Neuronal stem cell (in vitro differentiated cells): ENCODE data around the gene SYT6.

Experiments used
- DNase-seq: peaks from one replicate; pipeline ENCODE4 v3.0.0-alpha.2; 2013; ENCODE audit warnings: low spot score
- H2AFZ ChIP-seq: one replicate; pipeline ENCODE4 v1.6.1; 2013; ENCODE audit warnings: mild to moderate bottlenecking, low read length, inconsistent platforms
- H2AK5ac ChIP-seq: 2 replicates; pipeline ENCODE4 v1.6.1; 2013; ENCODE audit warnings: low read depth, mild to moderate bottlenecking, inconsistent platforms, low read length, moderate library complexity, mixed read lengths
- H2BK120ac ChIP-seq: 2 replicates; pipeline ENCODE4 v1.6.1; 2013; ENCODE audit warnings: low read depth, mild to moderate bottlenecking, inconsistent platforms, low read length, moderate library complexity, mixed read lengths
- H2BK12ac ChIP-seq: one replicate; pipeline ENCODE4 v1.6.1; 2013; ENCODE audit warnings: low read length, inconsistent platforms
- H2BK15ac ChIP-seq: 2 replicates; pipeline ENCODE4 v1.6.1; 2013; ENCODE audit warnings: mild to moderate bottlenecking, low read length, inconsistent platforms, mixed read lengths
- H2BK5ac ChIP-seq: one replicate; pipeline ENCODE4 v1.6.1; 2013; ENCODE audit warnings: inconsistent platforms, mild to moderate bottlenecking, low read length, moderate library complexity
- H3K14ac ChIP-seq: one replicate; pipeline ENCODE4 v1.6.1; 2013; ENCODE audit warnings: low read length, inconsistent platforms
- H3K18ac ChIP-seq: 2 replicates; pipeline ENCODE4 v1.6.1; 2013; ENCODE audit warnings: low read length, inconsistent platforms
- H3K23ac ChIP-seq: 2 replicates; pipeline ENCODE4 v1.6.1; 2013; ENCODE audit warnings: low read depth, mild to moderate bottlenecking, mixed read lengths, low read length, inconsistent platforms; ENCODE audit not compliant: poor library complexity
- H3K27ac ChIP-seq: replicated peaks from 3 replicates; pipeline ENCODE4 v1.5.1; 2013; ENCODE audit warnings: low read length, inconsistent platforms
- H3K27me3 ChIP-seq, 3 experiments: 2 replicates each; pipeline ENCODE4 v1.6.1; 2013; ENCODE audit warnings: low read length in 3 of 3, mild to moderate bottlenecking in 2 of 3, inconsistent platforms in 1 of 3, low read depth in 1 of 3, mixed read lengths in 1 of 3, moderate library complexity in 1 of 3; ENCODE audit not compliant: control insufficient read depth in 3 of 3, insufficient read depth in 3 of 3
- H3K36me3 ChIP-seq, 2 donors: replicated peaks in 1 of 2; 2 replicates each; pipeline ENCODE4 v1.6.1; 2013; ENCODE audit warnings: low read length in 2 of 2; ENCODE audit not compliant: control insufficient read depth in 2 of 2, insufficient read depth in 2 of 2
- H3K4ac ChIP-seq: 2 replicates; pipeline ENCODE4 v1.6.1; 2013; ENCODE audit warnings: inconsistent platforms, mild to moderate bottlenecking, low read length, moderate library complexity
- H3K4me1 ChIP-seq, 2 donors: 1 replicate in 1 of 2; 2 replicates in 1 of 2; pipeline ENCODE4 v1.6.1; 2013; ENCODE audit warnings: low read length in 2 of 2, low read depth in 1 of 2; ENCODE audit not compliant: control insufficient read depth in 2 of 2, insufficient read depth in 1 of 2
- H3K4me2 ChIP-seq: one replicate; pipeline ENCODE4 v1.6.1; 2013; ENCODE audit warnings: mild to moderate bottlenecking, low read length, inconsistent platforms; ENCODE audit not compliant: insufficient read depth, poor library complexity, severe bottlenecking
- H3K4me3 ChIP-seq, 2 donors: 2 replicates each; pipeline ENCODE4 v1.5.1; 2013; ENCODE audit warnings: low read length in 2 of 2, mild to moderate bottlenecking in 2 of 2, inconsistent platforms in 1 of 2, moderate library complexity in 1 of 2
- H3K79me1 ChIP-seq: one replicate; pipeline ENCODE4 v1.6.1; 2013; ENCODE audit warnings: low read depth, mild to moderate bottlenecking, inconsistent platforms, low read length, moderate library complexity
- H3K9ac ChIP-seq: one replicate; pipeline ENCODE4 v1.6.1; 2013; ENCODE audit warnings: mild to moderate bottlenecking, low read depth, low read length, inconsistent platforms; ENCODE audit not compliant: poor library complexity
- H3K9me3 ChIP-seq, 2 donors: replicated peaks in 1 of 2; 2 replicates each; pipeline versions ENCODE3 to v1.6.1; 2013; ENCODE audit warnings: low read length in 2 of 2, mild to moderate bottlenecking in 2 of 2, inconsistent platforms in 1 of 2, low read depth in 1 of 2, mixed read lengths in 1 of 2, moderate library complexity in 1 of 2; ENCODE audit not compliant: control insufficient read depth in 2 of 2, insufficient read depth in 1 of 2
- H4K8ac ChIP-seq: one replicate; pipeline ENCODE4 v1.6.1; 2013; ENCODE audit warnings: low read depth, mild to moderate bottlenecking, inconsistent platforms, low read length, moderate library complexity
- H4K91ac ChIP-seq: one replicate; pipeline ENCODE4 v1.6.1; 2013; ENCODE audit warnings: low read length, low read depth, mild to moderate bottlenecking, inconsistent platforms; ENCODE audit not compliant: poor library complexity
- WGBS, 2 donors: extraction: QIAGEN DNeasy Blood & Tissue Kit; methylation state at CpG; one replicate each; pipeline ENCODE4 v1.1.7; 2013; ENCODE audit warnings: missing lambda C conversion rate in 2 of 2, mixed read lengths in 1 of 2; ENCODE audit not compliant: insufficient read length in 2 of 2, insufficient replicate concordance in 1 of 2; ENCODE audit errors: extremely low coverage in 2 of 2; 5-methylcytosine and 5-hydroxymethylcytosine counted together

SYT6 gene

DNA sequence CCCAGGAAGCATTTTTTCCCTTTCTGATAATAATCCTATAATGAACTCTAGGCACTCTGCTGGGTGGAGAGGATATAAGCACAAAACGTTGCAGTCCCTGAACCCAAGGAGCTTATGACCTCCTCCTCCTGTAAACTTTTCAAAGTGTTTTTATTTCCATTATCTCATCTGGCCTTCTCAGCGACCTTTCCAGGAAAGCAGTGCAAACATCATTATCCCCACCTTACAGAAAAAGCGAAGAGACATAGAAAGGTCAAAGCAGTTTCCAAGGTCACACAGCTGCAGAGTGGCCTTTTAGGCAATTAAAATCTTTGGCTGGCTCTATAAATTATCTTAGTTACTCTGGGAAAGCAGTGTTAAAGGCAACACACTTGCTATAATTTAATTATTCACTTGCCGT is 110.6 kb downstream of the SYT6 start:
- Histone ChIP-seq H4K8ac (no peak overlapping the region), H4K91ac (no peak overlapping the region), H3K4me2 (no peak overlapping the region), H3K18ac (no peak overlapping the region), H3K9me3 (peaks cover 0 to 5% of the 10 kb centered on the region in 2 donors), H2BK120ac (no peak overlapping the region), H3K23ac (no peak overlapping the region), H3K14ac (no peak overlapping the region), H3K4me3 (no peak overlapping the region), H3K9ac (no peak overlapping the region), H3K36me3 (no peaks in the 10 kb centered on the region), H3K27ac (no peak overlapping the region), H3K27me3 (peaks cover 0 to 26% (median 0%) of the 10 kb centered on the region in 3 experiments), H2BK15ac (no peak overlapping the region), H3K79me1 (no peaks in the 10 kb centered on the region), H2BK5ac (no peak overlapping the region), H2AFZ (no peak overlapping the region), H2AK5ac (no peak overlapping the region), H3K4ac (no peak overlapping the region), H3K4me1 (peaks cover 3 to 7% of the 10 kb centered on the region in 2 donors), H2BK12ac (no peak overlapping the region)
- no CpG with 5 or more reads among the region's 4 CpGs for WGBS, 2 donors
- DNase-seq = no peak

DNA sequence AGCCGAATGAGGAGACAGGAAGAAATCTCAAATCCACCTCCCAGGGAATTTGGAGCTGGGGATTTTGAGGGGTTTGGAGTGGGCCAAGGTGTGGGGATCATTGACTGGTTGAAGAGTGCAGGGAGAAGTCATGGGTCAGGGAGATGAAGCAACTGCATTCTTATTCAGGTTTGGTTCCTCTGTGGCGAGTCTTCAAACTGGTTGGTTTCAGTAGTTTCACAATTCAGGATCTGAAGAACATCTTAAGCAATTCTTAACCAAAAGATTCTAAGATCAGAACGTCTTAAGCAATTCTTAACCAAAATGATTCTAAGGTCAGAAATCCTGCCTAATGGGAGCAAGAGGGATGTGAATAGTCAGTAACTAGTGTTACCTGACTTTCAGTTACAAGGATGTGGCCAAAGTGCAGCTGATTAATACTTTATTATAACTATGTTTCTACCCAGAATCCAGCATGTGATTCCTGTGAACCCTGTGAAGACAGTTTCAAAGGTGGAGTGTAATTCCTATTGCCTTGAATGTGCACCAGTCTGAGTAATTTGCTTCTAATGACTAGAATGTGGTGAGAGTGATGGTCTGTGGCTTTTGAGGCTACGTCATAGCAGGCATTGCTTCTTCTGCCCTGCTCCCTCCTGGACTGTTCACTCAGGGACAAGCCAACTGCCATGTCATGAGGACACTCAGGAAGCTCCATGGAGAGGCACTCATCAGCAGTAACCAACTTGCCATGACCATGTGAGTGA is 113.2 kb downstream of the SYT6 start:
- Histone ChIP-seq H3K27me3 (peaks cover 0 to 33% (median 0%) of the 10 kb centered on the region in 3 experiments), H3K18ac (no peak overlapping the region), H3K36me3 (no peaks in the 10 kb centered on the region), H3K4me3 (no peak overlapping the region), H3K4ac (no peak overlapping the region), H2BK15ac (no peak overlapping the region), H3K23ac (no peak overlapping the region), H3K79me1 (no peaks in the 10 kb centered on the region), H3K14ac (no peak overlapping the region), H3K27ac (no peak overlapping the region), H2BK12ac (no peak overlapping the region), H3K9me3 (peaks cover 0 to 2% of the 10 kb centered on the region in 2 donors), H3K4me1 (peaks cover 3 to 12% of the 10 kb centered on the region in 2 donors), H2AK5ac (no peak overlapping the region), H2AFZ (no peak overlapping the region), H4K91ac (no peak overlapping the region), H3K4me2 (no peak overlapping the region), H3K9ac (no peak overlapping the region), H2BK5ac (no peak overlapping the region), H4K8ac (no peak overlapping the region), H2BK120ac (no peak overlapping the region)
- WGBS, 2 donors = no CpG with 5 or more reads among the region's 4 CpGs
- no peak for DNase-seq
